ENCODE measurements around the gene RAB11FIP4.

DNA sequence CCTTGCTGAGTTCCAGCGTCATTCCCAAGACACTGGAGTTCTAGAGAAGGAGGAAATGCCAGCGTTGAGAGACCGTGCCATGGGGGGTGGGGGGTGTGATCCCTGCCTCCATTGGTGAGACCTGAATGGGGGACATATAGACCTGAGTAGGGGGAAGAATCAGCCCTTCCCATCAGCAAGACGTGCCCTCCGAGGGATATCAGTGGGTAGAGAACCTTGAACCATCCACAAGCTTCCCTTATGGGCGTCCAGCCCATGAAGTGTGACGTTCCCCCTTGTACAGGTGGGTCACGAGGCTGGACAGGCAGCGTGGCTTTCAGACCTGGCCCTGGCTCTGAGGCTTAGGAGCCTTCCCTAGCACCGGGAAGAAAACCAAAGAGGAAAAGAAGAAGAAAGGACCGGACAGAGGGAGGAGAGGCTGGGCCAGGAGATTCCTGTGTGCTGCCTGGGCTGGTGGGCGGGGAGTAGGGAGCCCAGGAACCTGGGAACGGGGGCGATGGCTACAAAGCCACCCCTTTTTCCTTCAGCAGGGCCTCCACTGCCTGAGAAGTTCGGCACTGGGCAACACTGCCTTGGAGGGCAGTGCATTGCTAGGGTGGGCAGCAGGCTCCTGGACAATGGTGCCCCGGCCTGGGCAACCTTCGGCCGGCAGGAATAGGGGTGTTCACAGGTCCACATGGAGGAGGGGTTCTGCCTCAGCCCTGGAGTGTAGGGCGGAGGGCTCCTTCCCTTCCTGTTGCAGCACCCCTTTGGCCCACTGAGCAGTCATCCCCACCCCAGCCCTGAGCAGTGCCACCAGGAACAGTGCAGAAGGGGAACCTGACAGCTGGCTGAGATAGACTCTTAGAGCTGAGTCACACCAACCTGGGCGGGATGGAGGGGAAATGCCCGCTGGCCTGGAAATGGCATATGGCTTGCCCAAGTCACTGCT, 7.2 kb downstream of the RAB11FIP4 start:
- TF ChIP-seq CTCF (IDR thresholded peaks at IDR 0.05) (no peak), EZH2 (IDR thresholded peaks at IDR 0.05; ENCODE audit: borderline replicate concordance, insufficient read depth, low read depth, low read length, poor library complexity, severe bottlenecking) (no peak)
